GM18858 (cell line): ENCODE data around the gene RNMT.
"Not testable (repeated sequence)": the region's sequence is repeated elsewhere in the genome, so short reads cannot be mapped to it uniquely, and the experiment has no call there.

ENCODE experiments used
- ATAC-seq: cut with Tn5 transposase; IDR thresholded peaks from one replicate; pipeline ENCODE4 v1.9.1; 2021; ENCODE audit not compliant: unreplicated experiment

RNMT gene

DNA sequence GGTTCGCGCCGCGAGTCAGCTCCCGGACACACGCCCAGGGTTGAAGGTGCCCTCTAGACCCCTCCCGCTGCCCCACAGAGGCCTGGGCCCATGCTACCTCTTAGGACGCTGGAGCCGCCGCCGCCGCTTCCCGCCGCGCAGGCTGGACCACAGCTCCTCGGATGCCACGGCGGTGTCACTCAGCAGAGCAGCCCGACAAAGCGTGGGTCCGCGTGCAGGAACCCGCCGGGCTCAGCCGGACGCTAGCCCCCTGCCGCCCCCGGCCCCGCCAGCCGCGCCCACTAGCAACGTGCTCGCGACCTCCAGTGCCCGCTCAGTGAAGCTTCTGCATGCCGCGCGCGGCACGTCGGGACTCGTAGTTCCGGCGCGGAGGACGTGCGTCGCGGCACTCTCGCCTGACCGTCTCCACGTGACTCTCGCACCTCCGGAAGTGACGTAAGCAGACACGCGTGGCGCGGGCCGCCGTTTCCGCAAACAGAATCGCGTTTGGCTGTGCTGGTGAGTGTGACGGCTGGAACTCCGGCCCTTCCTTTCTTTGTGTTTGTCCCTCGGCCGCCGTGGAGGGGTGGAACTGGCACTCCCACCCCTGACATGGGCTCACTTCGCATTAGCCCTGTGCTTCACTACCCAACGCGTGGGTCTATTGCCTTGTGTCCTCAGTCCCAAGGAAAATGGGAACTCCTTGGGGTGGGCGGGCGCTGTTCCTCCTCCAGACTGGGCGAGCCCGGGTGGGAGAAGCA lies at the start of gene RNMT, which contains the start of gene FAM210A:
RNMT (plus strand) TSS at position 442 of the 740 bp plus-strand sequence. CDS start 4,845 bp downstream, outside the sequence.
FAM210A (minus strand) TSS at position 327 of the 740 bp plus-strand sequence. CDS start 44,481 bp downstream, outside the sequence.
- ATAC-seq: peak; percentile 90

DNA sequence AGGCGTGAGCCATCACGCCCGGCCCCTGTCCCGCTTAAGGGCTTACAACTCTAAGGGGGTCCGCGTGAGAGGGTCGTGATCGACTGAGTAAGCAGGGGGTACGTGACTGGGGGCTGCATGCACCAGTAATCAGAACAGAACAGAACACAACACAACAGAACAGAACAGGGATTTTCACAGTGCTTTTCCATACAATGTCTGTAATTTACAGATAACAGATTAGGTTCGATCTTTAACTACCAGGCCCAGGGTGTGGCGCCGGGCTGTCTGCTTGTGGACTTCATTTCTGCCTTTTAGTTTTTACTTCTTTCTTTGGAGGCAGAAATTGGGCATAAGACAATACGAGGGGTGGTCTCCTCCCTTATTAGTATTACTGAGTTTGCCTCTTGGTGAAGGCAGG lies 49.1 kb upstream of the RNMT start:
- ATAC-seq: not testable (repeated sequence)

DNA sequence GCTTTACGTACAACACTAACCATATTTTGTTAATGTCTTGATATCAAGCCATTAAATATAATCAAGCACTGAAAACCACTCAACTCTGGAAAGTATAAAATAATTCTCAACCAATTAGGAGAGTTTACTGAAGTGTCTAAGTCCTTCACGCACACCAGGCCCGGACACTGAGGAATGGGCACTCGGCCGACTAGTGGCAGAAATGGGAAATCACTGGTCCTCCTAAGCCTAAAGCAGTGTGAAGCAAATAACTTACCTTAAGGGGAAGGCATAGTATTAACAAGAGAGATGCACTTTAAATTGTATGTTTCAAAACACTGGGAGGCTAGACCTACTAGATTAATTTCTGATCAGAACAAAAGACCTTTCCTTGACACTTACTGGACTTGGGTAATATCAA lies 45.9 kb upstream of the RNMT start:
- no peak for ATAC-seq

DNA sequence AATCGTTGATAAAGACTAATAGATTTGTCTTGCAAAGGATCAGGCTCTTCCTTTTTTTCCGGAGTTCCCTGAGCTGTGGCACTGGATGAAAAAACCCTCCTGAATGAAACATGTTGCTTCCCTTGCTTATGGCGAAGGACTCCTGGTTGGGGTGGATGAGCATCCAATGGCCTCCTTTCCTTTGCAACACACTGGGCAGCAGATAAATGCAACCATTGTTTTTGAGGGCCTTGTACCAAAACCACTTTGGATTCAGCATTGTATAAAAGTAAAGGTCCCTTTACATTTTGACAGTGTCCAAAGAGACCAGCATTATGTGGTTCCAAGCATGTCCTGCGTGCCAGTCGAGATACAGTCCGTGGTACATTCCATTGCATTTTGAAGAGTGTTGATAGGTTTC lies 44.8 kb upstream of the RNMT start:
- ATAC-seq: no peak

DNA sequence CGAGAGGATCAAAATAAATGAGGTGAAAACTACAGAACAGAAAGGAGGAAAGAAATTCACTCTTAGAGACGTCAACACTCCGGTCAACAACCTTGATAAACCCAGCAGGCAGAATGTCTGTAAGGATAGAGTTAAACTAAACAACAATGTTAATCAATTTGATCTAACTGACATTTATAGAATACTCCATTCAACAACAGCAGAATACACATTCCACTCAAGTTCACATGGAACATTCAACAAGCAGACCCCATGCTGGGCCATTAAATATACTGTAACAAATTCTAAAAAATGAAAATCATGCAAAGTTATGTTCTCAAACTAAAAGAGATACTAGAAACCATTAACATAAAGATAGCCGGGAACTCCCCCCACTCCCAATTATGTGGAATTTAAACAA lies 41.9 kb upstream of the RNMT start:
- no peak for ATAC-seq

DNA sequence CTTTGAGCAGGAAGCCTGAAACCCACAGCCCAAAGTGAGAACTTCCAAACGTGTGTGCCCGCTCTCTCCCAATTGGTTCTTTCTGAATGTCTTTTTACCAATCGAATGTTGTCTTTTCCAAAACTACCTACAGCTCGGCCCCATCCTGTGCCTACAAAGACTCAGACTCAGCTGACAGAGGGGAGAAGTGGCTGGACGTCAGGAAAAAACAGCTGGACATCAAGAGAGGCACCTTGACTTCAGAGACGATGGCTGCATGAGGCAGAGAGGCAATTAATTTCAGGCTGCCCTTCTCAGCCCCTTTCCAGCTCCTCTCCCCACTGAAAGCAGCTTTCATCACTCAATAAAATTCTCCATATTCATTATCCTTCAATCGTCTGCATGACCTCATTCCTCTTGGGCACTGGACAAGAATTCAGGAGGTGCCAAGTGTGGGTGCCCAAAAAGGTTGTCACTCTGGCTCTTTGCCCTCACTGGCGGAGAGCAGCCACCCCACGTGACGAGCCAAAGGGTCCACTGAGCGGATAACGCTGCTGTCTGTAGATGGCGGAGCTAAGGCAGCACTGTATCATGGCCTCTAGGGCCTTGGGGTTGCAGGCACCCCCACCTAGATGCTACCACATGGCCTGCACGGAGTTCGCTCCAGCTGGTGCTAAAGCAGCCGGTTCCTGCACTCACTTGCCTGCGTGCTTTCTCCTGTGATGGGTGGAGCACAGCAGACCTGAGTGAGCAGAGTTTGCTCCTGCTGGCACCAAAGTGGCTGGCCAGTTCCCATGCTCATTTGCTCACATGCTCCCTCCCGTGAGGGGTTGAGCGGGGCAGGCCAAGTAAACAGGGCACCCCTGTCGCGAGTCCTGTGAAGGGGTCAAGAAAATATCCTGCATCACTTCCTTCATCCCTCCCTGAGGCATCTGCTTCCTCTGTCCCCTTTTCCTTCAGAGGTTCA lies 38.0 kb upstream of the RNMT start:
- no peak for ATAC-seq

DNA sequence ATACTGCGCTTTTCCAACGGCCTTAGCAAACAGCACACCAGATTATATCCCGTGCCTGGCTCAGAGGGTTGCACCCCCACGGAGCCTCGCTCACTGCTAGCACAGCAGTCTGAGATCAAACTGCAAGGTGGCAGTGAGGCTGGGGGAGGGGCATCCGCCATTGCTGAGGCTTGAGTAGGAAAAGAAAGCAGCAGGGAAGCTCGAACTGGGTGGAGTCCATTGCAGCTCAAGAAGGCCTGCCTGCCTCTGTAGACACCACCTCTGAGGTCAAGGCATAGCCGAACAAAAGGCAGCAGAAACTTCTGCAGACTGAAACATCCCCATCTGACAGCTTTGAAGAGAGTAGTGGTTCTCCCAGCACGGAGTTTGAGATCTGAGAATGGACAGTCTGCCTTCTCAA lies 36.4 kb upstream of the RNMT start:
- ATAC-seq: not testable (repeated sequence)

DNA sequence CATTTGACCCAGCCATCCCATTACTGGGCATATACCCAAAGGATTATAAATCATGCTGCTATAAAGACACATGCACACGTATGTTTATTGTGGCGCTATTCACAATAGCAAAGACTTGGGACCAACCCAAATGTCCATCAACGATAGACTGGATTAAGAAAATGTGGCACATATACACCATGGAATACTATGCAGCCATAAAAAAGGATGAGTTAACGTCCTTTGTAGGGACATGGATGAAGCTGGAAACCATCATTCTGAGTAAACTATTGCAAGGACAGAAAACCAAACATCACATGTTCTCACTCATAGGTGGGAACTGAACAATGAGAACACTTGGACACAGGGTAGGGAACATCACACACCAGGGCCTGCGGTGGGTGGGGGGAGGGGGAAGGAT lies 31.1 kb upstream of the RNMT start:
- not testable (repeated sequence) for ATAC-seq

DNA sequence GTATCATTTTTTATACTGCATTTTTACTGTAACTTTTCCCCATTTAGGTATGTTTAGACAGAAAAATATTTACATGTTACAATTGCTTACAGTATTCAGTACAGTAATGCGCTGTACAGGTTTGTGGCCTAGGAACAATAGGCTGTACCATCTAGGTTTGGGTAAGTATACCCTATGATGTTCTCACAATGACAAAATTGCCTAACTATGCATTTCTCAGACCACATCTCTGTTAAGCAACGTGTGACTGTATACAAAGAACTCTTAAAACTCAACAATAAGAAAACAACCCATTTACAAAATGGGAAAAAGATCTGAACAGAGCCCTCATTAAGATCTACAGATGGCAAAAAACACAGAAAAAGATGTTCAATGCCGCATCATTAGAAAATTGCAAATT lies 29.5 kb upstream of the RNMT start:
- no peak for ATAC-seq

DNA sequence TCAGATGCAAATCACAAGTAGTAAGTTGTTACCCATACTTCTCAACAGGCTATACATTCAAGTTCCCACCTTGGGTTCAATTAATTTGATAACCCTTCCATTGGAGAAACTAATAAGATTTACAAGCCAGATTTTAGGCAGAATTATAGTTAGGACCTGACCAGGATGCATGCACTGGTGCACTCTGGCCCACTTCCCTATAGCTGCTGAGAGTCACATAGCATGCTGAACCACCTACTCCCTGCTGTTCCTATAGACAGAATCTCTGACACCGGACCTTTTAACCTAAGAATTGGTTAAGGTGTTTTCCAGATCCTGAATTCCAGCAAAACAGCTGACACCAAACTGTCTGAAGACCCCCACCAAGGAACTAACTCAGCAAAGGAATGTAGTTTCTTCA lies 26.3 kb upstream of the RNMT start:
- peak; percentile 51 for ATAC-seq

DNA sequence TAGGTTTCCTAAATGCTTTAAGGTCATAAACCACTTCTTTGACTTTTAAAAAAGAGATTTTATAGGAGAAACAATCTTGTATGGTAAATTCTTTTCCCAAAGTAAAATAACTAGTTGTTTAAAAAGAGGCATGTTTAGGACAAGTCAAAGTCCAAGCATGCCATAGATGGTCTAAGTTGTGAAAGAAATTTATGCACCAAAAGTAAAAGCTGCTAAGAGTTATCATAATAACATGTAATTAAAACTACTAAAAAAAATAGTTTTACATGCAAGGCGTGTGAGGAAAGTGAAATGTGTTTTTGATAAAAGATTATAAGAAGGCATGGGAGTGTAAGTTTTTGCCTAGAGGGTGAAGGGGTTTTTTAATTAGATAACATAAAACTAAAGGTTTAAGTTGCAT lies 22.6 kb upstream of the RNMT start:
- no peak for ATAC-seq

DNA sequence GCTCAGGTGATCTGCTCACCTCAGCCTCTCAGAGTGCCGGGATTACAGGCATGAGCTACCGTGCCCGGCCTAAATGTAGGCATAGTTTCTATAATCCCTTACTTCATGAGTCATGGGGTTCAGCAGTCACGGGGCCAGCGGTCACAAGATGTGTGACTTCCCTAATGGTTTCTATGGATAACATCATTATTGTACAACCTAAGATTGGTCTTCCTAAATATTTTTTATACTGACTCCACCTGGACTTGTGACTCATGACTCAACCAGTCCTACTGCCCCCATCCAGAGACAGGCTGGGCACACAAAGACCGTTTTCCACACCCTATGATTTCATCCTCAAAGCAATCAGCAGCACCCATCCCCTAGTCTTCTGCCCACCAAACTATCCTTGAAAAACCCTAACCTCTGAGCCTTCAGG lies 16.1 kb upstream of the RNMT start:
- no peak for ATAC-seq

DNA sequence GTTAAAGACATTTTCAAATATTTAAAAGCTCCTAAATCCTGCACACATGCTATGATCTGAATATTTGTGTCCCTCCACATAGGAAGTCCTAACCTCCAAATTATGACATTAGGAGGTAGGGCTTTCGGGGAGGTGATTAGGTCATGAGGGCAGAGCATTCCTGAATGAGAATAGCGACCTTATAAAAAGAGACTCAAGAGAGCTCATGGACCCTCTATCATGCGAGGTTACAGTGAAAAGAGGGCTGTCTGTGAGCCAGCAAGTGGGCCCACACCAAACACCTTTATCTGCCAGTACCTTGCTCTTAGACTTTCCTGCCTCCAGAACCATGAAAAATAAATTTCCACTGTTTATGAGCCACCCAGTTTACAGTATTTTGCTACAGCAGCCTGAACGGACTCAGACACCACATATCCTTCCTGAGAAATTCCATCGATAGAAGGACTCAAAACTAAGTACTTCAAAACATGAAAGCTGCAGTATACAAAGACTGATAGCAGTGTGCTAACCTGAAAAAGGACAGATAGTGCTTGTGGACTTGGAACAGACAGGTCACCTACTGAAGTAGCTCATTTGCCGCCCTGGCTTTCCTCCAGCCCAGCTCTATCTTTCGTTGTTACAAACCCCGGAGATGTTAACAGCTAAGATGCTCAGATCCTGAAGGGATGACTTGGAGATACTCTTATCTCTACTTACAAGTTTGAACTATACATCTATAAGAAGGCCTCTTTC lies 13.9 kb upstream of the RNMT start:
- no peak for ATAC-seq

DNA sequence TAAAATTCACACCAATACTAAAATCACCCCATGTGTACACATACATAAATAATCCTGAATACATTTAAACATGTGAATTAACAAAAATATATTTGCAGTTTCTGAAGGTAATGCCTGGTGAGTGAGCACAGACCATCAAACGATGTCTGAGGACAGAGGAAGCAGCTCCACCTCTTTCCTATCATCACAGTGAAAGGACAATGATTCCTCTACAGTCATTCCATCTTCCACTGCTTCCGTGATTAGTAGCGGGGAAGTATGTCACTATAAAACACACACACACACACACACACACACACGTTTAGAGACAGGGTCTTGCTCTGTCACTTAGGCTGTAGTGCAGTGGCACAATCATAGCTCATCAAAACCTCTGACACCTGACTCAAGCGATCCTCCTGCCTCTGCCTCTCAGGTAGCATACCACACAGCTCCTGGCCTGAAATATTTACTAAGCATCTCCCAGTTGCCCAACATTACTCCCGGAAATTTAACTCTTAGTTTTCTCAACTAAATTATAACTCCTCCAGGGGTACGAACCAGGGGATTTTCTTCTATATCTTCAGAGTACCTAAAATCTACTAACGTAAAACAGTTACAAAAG lies 12.9 kb upstream of the RNMT start:
- ATAC-seq: no peak

DNA sequence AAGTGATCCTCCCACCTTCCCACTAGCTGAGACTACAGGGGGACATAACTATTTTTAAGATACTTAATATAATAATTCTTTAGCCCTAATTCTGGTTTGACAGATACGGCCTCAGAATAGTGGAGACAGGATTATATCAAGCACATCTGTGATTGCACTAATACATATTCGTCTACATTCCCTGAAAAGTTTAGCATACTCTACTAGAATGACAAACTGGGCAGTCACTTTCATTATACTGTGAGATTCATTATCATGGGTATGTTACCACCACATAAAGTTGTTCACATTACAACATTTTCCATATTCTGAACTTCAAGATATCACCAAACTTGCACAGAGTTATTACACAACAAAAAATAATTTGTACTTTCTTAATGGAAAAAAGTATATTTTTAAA lies 11.1 kb upstream of the RNMT start:
- ATAC-seq: no peak

DNA sequence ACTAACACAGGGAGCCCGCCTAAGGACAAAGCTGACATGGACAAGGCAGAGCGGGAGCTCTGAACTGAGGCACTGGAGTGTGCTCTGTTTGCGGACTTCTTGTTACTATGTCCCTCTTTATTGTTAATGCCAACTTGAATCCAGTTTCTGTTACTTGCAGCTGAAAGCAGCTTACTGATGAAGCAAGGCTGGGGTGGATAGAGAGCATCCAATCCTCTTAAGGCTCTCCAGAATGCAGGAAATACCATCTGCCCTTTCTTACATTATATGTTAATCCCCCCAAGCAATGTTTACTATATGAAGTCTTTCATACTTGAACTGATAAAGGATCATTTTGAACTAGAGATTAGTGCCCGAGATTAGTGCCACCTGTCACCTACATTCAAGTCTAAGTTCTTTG lies 9.6 kb upstream of the RNMT start:
- ATAC-seq: no peak

DNA sequence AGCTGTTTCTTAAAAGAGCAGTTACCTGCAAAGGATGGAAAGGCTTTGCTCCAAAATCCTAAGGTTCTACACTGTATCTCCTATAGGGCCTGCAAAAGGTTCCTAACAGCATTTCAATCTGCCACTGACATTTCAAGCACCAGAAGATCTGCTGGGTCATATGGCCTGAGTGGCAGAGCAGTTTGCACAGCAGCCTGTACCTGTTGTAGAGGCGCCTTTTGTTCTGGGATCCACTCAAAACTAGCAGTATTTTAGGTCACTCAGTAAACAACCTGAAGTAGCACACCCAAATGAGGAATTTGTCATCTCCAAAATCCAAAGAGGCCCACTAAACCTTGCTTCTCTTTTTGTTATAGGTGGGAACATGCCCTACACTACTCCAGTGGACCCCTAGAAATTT lies 6.3 kb upstream of the RNMT start:
- ATAC-seq: no peak

DNA sequence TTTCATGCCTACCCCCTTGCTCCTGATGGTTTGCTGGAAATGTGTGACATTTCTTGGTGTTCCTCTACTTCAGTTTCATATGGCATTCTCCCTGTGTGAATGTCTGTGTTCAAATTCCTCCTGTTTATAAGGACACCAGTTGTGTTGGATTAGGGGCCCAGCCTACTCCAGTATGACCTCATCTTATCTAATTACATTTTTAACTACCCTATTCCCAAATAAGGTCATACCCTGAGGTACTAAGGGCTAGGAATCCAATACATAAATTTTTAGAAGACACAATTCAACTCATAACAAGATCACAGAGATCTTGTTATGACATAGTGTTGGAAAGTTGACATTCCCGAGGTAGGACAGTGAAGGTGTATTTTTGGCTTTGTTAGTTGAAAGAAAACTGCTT lies 5.6 kb upstream of the RNMT start:
- no peak for ATAC-seq

DNA sequence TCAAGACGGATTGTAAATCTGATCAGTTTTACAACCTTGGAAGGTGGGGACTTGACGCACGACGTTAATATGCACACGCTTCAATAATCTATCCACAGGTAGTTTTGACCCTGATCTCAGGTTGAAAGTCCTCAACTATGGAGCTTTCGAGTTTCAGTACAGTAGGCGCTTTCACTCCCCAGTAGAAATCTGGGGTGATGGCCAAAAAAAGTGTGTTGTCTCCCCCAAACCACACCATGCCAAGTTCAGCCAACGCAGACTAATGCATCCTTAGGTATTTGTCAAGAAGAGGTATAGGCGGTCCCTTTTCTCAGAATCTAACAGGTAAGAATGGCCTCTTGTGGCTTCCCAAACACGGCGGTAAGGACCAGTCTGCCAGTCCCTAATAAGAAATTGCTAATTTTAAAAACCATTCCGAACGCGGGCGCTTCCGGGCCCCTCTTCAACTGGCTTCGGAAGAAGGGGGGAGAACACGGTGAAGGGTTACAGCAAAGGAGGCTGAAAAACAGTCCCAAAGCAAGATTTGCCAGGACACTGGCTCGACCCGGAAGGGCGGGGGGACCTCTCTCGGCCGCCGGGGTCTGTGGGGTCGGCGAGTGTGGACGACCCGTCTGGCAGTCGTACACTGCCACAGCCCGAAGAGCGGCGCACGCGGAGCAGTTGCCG lies 774 bp upstream of the RNMT start:
- no peak for ATAC-seq

DNA sequence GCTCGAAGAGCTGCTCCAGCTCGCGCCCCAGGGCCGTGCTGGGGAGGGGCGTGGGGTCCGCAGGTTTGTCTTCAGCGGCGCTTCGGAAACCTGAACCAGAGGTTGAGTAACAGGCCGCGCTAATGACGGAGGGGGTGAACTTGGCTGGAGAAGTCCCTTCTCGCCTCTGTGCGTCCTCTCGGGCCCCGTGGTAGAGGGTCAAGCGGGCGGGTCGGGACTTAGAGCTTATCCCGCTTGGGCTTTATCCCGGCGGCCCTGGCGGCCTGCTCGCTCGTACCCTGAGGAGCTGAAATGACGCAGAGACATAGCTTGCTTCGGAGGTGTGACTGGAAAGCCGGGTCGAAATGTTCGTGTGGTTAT lies 479 bp downstream of the RNMT start:
- ATAC-seq: peak; percentile 1
